KBM-7 (cell line): Measurements from ENCODE around the gene ZRSR2.

ENCODE experiments used
- DNase-seq: peaks from one replicate; pipeline ENCODE4 v3.0.0-alpha.2; 2015
- in situ Hi-C: fragments of 300-500 bp; cut with MboI; formaldehyde crosslinking; loops from 2 replicates; pipeline ENCODE4 v1.14.3; 2020; ENCODE audit warnings: low sequenced_read_pairs, low pct_unique_long_range_greater_than_20kb, mixed read lengths

ZRSR2 gene

DNA sequence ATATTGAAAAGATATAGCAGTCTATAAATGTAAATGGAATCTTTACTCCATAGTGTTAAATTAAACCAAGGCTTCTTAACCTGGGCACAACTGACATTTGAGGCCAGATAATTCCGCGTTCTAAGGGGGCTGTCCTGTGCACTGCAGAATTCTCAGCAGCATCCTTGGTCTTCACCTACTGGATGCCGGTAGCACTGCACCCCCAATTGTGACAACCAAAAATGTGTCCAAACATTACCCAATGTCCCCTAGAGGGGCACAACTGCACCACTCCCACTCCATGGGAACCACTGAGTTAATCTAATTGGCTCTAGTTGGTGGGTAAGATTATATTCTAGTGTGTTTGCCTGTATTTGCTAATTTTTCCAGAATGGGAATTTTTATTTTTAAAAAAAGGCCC, 47.7 kb downstream of the ZRSR2 start:
- in situ Hi-C loops = no loop called here
- peak; percentile 40 for DNase-seq

DNA sequence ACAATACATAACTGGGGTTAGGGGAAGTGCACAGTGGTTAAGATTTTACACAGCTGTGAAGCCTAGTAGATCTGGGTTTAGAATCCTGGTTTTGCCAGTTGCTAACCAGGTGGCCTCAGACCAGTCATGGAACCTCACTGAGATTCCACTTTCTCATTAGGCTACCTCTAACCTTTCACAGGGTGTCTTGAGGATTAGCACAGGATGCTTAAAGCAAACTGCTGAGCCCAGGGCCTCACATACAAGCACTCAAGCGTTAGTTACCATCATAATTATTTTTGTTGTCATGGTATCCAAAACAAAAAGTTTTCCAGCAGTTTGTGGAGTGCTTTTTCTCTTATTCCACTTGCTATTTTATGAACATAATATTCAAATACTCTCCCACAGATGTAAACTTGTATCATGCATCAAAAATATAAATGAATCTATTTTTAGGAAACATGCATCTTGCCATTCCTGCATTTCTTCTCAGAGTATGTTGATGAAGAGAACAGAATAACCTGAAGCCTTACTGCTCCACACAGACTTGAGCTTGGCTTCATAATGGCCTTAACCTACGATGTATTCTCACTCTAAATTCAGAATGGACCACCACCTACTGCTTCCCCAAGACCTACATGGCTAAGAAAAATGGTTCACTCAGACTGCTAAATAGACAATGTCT, 51.7 kb downstream of the ZRSR2 start:
- in situ Hi-C loops = no loop called here
- no peak for DNase-seq

DNA sequence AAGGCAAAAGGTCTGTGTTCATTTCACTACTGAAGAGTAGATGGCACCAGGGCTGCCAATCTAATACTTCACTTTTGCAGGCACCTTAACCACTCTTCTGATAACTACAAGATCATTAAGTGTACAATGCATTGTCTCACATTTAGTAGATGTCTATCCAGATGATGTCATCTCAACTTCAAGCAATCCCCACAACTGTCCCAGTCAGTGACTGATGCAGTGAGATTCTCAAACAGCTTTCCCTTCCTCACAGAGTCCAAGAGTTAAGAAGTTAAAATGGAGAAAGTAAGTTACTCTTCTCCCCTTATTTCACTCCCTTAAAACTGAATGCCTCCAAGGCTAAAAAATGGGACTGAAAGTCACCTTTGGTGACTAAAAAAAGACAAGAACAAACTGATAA, 53.7 kb downstream of the ZRSR2 start:
- in situ Hi-C loops = no loop called here

DNA sequence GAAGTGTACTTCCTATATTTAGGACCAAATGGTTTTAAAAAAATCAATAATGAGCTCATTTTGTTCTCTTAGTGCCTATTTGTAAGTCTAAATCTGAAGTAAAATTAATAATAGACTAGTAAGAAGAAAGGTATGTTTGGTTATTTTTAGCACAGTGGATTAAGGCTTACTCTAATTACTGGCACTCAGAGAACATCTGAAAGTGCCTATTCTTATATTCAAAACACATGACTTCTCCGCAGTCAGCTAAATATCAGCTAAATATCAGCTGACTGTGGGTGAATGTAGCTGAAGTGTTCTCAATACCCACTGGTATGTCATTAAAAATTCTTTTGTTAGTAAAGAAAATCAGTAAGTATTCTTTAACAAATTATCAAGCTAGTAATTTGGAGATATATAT, 58.3 kb downstream of the ZRSR2 start:
- in situ Hi-C loops = no loop called here
- DNase-seq = no peak

More for the DNA sequence above, 53.7 kb downstream of the ZRSR2 start:
- no peak for DNase-seq

DNA sequence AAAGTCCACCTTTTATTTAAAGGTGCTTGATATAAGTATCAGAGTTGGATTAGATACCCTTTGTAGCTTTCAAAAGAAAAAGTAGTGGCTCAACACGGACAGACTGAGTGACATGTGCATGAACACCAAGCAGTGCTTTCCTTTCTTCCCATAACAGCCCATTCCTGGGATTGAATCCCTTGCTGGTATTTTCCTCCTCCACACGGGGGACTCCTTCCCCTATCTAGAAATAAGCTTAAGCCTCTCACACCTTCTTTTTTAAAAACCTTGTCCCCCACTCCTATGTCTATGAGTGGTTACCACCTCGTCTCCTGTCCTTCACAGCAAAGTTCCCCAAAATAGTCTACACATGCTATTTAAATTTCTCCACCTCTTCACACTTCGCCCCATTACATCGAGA, 59.3 kb downstream of the ZRSR2 start:
- in situ Hi-C loops = no loop called here
- peak; percentile 25 for DNase-seq

DNA sequence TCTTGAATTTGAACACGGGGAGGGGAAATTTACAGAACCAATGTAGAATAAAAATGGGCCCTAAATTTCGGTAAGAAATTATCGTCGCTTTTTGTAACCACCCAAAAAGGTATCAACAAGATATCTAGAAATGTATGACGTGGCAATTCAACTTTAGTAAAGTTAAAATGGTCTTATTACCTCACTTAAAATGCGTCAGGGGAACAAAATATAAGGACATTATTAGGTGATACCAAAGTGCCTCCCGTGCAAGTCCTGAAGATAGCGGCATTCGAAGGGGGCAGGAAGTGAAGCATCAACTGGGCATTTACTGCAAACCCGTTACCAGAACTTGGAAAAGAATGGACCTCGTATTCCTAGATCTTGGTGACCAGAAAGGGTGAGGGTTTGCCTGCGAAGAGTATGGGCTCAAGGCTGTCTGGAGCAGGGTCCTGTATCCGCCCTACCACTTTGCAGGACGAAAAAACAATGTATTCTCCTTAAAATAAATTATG, 63.3 kb downstream of the ZRSR2 start:
- in situ Hi-C loops = no loop called here
- no peak for DNase-seq

DNA sequence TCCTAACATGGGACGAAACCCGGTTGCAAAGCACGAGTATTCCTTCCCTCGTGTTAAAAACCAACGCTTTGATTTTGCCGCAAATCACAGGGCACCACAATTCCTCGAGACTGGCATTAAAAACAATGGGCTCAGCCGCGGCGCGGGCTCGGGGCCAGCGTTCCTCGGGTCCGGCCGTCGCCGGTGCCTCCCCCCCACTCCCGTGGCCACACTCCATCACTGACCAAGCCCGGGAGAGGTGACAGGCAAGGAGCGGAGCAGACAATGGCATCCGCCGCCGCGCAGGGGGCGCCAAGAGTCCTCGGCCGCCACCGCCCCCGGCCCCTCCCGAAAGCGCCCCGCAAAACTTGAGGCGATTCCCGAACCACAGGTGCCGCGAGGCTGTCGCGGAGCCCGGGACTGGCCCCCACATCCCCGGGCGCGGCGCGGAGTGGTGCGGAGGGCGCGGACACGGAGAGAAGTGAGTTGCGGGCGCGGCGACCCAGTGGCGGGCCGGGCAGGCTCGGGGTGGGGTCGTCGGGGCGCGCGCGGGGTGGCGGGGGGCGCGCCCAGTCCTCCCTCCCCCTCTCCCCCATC, 63.9 kb downstream of the ZRSR2 start:
- DNase-seq = peak; percentile 51
- in situ Hi-C loops = no loop called here

DNA sequence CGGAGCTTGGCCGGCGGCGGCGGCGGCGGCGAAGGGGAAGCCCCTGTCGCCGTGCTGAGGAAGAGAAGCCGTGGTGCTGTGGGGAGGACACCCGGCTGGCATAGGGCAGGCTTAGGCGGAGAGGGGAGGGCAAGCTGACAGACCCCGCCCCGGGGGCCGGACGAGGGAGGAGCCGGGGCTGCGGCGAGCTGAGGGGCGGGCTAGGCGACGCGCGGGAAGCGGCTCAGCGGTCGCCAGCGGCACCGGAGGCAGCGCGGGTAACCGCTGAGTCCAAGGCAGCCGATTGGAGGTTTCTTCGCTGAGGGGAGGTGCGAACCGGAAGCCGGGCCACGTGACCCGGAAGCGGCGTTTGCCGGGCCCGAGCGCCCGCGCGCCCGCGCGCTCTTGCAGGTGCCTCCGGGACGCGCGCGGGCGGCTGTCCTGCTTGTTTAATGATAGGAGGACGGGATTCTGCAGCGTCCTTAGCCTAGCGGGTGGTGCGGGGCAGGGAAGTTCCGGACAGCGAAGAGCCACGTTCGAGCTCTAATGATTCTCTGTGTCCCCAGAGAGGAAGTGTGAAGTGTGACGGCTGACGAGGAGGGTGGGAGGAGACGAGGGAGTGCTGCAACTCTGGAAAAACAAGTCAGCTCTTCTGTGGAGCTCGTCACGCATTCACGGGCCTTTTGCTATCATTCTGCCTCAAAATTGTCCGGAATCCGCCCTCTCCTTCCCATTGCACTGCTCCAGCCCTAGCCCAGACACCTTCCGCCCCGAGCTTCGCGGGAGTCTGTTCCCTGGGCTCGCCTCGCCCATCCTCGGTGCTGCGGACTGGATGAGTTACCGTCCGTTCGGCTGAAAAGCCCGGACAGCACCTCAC, 64.7 kb downstream of the ZRSR2 start, which contains the start of gene AP1S2:
AP1S2 (minus strand) TSS at position 102 of the 856 bp plus-strand sequence. CDS start 2,289 bp downstream, outside the sequence.
- peak; percentile 99 for DNase-seq
- in situ Hi-C loops = no loop called here

DNA sequence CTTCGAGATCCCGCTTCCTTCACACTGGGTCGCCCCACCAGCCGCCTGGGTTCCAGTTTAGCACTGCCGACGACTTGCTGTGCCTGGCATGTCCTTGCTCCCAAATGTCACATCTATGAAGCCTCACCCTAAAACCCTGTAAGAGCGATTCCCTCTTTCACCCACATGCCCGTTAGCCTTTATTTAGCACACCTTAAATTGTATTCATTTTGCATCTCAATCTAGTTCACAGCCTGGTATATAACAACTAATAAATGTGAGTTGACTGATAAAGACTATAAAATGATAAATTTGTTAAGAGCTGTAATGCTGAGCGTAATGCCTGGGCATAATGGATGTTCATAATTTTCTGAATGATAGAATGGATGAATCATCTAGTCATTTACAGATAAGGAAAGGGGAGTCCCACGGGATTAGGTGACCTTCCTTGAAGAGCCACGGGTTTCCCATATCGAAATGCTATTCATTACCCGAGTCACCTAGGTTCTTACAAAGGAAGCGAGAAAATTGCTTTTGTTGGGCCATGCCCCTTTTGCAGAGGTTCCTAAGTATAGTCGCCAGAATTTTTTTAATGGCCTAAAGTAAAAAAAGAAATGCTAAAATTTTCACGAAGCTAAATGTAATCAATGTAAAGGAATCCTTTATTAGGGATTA, 65.4 kb downstream of the ZRSR2 start:
- peak; percentile 61 for DNase-seq
- in situ Hi-C loops = no loop called here

DNA sequence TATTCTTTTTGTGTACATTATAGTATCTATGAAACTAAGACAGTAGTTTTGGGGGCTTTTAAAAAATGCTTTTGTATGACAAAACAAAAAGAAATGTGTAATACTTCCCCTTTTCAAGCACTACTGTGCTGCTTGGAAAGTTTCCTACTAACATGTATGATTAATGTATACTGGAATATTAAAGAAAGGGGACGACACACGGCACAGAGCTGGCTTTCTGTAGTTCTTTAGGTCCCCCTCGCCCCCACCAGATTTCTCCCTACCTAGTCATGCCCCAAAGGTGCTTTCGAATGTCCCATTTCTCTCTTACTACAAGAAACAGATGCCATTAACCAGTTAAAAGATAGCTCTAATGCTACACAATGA, 65.9 kb downstream of the ZRSR2 start:
- in situ Hi-C loops = no loop called here
- peak; percentile 65 for DNase-seq

DNA sequence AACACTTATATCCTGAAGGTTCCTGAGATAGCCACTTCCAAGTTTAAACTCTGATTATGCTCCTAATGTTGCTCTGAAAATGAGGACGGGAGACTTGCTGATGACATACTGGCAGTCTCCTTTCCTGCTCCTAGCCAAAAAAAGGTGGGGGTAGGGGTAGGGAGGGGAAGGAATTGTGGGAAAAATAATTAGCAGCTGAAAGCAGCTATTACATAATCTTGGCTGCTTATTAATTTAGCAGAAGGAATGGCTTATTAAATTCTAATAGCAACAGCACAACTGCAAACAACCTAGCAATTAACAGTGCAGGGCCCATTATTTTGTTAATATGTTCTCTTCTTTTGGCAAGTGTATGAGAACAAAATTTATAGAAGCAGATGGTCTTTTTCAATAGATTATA, 66.4 kb downstream of the ZRSR2 start:
- DNase-seq = no peak
- in situ Hi-C loops = no loop called here

DNA sequence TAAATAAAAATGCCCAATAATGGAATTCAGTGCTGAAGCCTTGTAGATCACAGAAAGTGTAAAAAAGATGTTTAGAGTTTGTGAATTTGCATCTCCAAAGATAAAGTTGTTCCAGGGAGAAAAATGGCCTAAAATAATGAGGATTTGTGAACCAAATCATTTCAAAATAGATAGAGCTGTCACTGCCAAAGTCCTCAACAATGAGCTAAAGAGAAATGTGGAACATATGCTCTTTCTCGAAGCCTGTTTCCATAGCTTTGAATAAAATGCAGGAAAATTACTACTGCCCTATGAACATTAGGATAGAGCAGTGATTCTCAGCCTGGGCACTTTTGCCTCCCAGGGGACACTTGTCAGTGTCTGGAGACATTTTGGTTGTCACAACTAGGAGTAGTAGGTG, 67.8 kb downstream of the ZRSR2 start:
- no peak for DNase-seq
- in situ Hi-C loops = no loop called here

DNA sequence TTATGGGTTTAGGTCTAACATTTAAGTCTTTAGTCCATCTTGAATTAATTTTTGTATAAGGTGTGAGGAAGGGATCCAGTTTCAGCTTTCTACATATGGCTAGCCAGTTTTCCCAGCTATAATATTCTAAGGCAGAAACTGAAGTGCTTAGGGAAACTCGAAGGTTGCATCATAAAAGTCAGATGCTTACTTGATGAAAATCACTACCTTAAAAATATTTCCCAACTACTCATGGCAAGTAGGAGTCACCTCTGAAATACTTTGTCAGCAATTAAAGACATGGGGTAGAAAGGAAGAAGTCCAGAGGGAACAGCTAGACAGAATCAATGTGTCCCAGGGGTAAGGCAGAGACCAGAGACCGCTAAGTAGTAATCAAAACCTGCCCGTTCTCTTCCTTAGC, 70.6 kb downstream of the ZRSR2 start:
- in situ Hi-C loops = no loop called here

DNA sequence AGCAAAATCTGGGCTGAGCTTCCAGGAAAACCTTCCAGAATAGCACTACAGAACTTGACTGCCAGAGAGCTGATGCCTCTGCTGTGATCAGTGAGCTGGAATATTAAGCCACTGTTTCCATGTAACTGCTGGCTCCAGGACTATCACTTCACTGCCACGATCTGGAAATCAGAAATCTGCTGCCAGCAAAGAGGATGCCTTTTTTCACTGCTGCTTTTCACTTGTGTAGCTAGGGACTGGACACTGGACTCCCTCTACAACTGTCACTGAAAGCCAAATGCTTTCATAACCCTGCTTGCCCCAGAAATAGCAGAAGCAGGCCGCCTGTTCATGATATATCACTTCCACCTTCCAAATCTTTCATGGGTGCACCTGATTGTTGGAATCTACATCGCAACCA, 73.7 kb downstream of the ZRSR2 start:
- DNase-seq = no peak
- in situ Hi-C loops = no loop called here

More for the DNA sequence above, 70.6 kb downstream of the ZRSR2 start:
- DNase-seq = no peak

DNA sequence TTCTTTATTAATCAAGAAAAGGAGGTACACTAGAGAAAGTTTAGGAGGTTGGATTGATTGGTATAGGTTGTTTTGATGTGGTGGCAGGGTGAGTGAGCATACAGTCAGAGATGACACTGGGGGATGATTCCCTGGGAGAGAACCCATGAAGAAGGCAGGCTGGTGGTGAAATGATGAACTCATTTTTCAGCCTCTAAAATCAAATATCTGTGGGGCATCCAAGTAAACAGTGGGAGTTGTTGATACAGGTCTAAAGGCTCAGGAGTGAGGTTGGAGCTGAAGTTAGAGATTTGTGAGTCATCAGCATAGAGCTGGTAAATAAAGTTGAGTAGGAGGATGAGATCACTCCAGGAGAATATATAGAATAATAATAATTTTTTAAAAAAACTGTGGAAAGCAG, 74.3 kb downstream of the ZRSR2 start:
- no peak for DNase-seq
- in situ Hi-C loops = no loop called here

DNA sequence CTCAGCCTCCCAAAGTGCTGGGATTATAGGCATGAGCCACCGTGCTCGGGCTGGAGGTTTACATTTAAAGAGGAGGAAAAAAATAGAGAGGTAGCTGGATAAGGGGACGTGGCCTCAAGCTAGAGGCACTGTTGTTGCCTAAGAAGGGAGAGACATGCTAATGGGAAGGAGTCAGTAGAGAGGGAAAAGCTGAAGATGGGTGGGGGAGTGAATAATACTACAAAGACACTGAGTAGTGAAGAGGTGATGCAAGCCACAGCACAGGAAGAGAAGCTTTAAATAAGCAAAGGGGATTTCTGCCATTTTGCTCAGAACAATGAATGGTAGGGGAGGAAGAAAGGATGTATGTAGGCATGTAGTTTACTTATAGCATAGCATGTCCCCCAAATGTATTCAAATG, 75.9 kb downstream of the ZRSR2 start:
- in situ Hi-C loops = no loop called here
- no peak for DNase-seq

DNA sequence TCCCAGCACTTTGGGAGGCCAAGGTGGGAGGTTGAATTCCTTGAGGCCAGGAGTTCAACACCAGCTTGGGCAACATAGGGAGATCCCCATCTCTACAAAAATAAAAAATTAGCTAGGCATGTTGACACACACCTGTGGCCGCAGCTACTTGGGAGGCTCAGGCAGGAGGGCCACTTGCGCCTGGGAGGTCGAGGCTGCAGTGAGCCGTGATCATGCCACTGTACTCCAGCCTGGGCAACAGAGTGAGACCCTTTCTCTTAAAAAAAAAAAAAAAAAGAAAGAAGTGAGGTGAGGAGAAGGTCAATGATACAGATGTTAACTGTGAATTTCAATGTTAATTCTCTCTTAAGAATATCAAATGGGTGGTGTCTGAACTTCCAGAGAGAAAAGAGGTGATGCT, 79.4 kb downstream of the ZRSR2 start:
- no peak for DNase-seq
- in situ Hi-C loops = no loop called here

DNA sequence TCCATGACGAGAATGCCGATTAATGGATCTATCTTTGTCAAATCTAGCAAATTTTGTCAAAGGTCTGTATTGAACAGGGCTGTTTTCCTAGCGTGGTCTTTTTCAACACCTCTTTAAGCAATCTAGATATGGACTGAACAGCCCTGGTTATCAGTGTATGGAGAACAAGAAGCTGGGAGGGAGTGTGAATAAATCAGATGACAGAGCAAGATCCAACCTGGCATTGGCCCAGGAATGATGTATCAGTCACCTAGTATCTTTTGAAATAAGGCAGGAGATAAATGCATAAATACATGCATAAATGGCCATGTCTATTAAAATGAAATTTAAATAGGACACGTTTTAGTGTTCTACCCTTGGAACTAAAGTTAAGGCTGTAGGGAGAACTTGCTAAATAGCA, 80.0 kb downstream of the ZRSR2 start:
- DNase-seq = no peak
- in situ Hi-C loops = no loop called here
